Neural progenitor cell (in vitro differentiated cells): ENCODE measurements around the gene SIGLEC10. TPM values are rescaled to one million over a fixed set of nuclear protein-coding genes. Genes with fewer than 3 reads are reported as not detected.
A peak's percentile ranks its signal among the peaks of the same experiment; 100 is the strongest.

Experiments used
- DNase-seq: peaks from one replicate; pipeline ENCODE4 v3.0.0-alpha.2; 2016; ENCODE audit warnings: low spot score
- H2AFZ ChIP-seq: fragments of 200-600 bp; sonication (generic); replicated peaks from 2 replicates; pipeline ENCODE4 v1.6.1; 2016; ENCODE audit warnings: antibody characterized with exemption
- H3F3A ChIP-seq: fragments of 200-600 bp; sonication (generic); 2 replicates; pipeline ENCODE4 v1.6.1; 2016; ENCODE audit warnings: antibody characterized with exemption, low read depth
- H3K27ac ChIP-seq: fragments of 200-600 bp; sonication (generic); 2 replicates; pipeline ENCODE4 v1.5.1; 2016; ENCODE audit warnings: mild to moderate bottlenecking
- H3K27me3 ChIP-seq: fragments of 200-600 bp; sonication (generic); 2 replicates; pipeline ENCODE4 v1.6.1; 2016; ENCODE audit warnings: mild to moderate bottlenecking, moderate library complexity
- H3K36me3 ChIP-seq: fragments of 200-600 bp; sonication (generic); 2 replicates; pipeline ENCODE4 v1.5.1; 2016
- H3K4me1 ChIP-seq: fragments of 200-600 bp; sonication (generic); 2 replicates; pipeline ENCODE4 v1.6.1; 2016; ENCODE audit warnings: mixed run types
- H3K4me2 ChIP-seq: fragments of 200-600 bp; sonication (generic); 2 replicates; pipeline ENCODE4 v1.6.1; 2016
- H3K4me3 ChIP-seq: fragments of 200-600 bp; sonication (generic); 2 replicates; pipeline ENCODE4 v1.5.1; 2016
- H3K79me2 ChIP-seq: fragments of 200-600 bp; sonication (generic); 2 replicates; pipeline ENCODE4 v1.6.1; 2016; ENCODE audit warnings: low read depth
- H3K9ac ChIP-seq: fragments of 200-600 bp; sonication (generic); 2 replicates; pipeline ENCODE4 v1.6.1; 2016
- H3K9me3 ChIP-seq: fragments of 200-600 bp; sonication (generic); 2 replicates; pipeline ENCODE4 v1.5.1; 2016; ENCODE audit warnings: low read depth
- H4K20me1 ChIP-seq: fragments of 200-600 bp; sonication (generic); 2 replicates; pipeline ENCODE4 v1.6.1; 2016; ENCODE audit warnings: low read depth
- H3K27ac Mint-ChIP-seq: 3 replicates; pipeline ENCODE4 v1.8.0; 2021; ENCODE audit warnings: mixed read lengths
- H3K27me3 Mint-ChIP-seq: 2 replicates; pipeline ENCODE4 v1.8.0; 2022; ENCODE audit warnings: low read depth, mild to moderate bottlenecking, inconsistent platforms, moderate library complexity, mixed read lengths; ENCODE audit not compliant: insufficient read depth
- H3K36me3 Mint-ChIP-seq: 3 replicates; pipeline ENCODE4 v1.8.0; 2021; ENCODE audit warnings: mixed read lengths
- H3K4me1 Mint-ChIP-seq: 3 replicates; pipeline ENCODE4 v1.8.0; 2021; ENCODE audit warnings: mixed read lengths
- H3K4me3 Mint-ChIP-seq: 3 replicates; pipeline ENCODE4 v1.8.0; 2021; ENCODE audit warnings: mild to moderate bottlenecking, moderate library complexity, mixed read lengths
- H3K9me3 Mint-ChIP-seq: 3 replicates; pipeline ENCODE4 v1.8.0; 2020; ENCODE audit warnings: mixed read lengths
- CTCF ChIP-seq: fragments of 200-600 bp; sonication (generic); IDR thresholded peaks from 2 replicates; pipeline ENCODE4 v1.5.1; 2017; ENCODE audit warnings: antibody characterized with exemption, mild to moderate bottlenecking
- EZH2 ChIP-seq: fragments of 200-600 bp; sonication (generic); IDR thresholded peaks from 2 replicates; pipeline ENCODE4 v1.6.1; 2017; ENCODE audit warnings: antibody characterized with exemption, mild to moderate bottlenecking, moderate library complexity
- EZH2phosphoT487 ChIP-seq: fragments of 200-600 bp; sonication (generic); IDR thresholded peaks from 2 replicates; pipeline ENCODE4 v1.6.1; 2017; ENCODE audit warnings: antibody characterized with exemption
- total RNA-seq: library from RNA; depleted of rRNA; stranded (reverse); fragments of >200 nt; gene quantifications from 2 replicates; pipeline ENCODE4 v1.2.3, GENCODE V29; 2015; ENCODE audit warnings: low replicate concordance

Gene SIGLEC10
- total RNA-seq, 1 donor from 2014 or later: not detected

- H3K9ac ChIP-seq: no peak overlapping the region
- H3K4me2 ChIP-seq: no peak overlapping the region
- no peaks in the 10 kb centered on the region for H3F3A ChIP-seq
- no peak overlapping the region for H3K4me3 Mint-ChIP-seq
- no peak overlapping the region for H3K4me3 ChIP-seq
- H3K4me1 ChIP-seq: no peaks in the 10 kb centered on the region
- H3K4me1 Mint-ChIP-seq: no peaks in the 10 kb centered on the region
- H3K27ac Mint-ChIP-seq: no peak overlapping the region
- H3K27me3 ChIP-seq: no peaks in the 10 kb centered on the region
- DNase-seq: no peak
- no peaks in the 10 kb centered on the region for H3K36me3 Mint-ChIP-seq
- no peak overlapping the region for H2AFZ ChIP-seq
- H4K20me1 ChIP-seq: no peaks in the 10 kb centered on the region
- no peaks in the 10 kb centered on the region for H3K9me3 ChIP-seq
- peaks cover 2% of the 10 kb centered on the region for H3K9me3 Mint-ChIP-seq
- H3K27me3 Mint-ChIP-seq: peaks cover 8% of the 10 kb centered on the region
- H3K36me3 ChIP-seq: no peaks in the 10 kb centered on the region
- TF ChIP-seq EZH2: no peak
- no peaks in the 10 kb centered on the region for H3K79me2 ChIP-seq
- H3K27ac ChIP-seq: no peak overlapping the region
Measured at GRCh38 chr19:51440052-51440451, 22.6 kb upstream of the SIGLEC10 start.

GRCh38 chr19:51439021-51439465, 21.6 kb upstream of the SIGLEC10 start:
- no peaks in the 10 kb centered on the region for H3F3A ChIP-seq
- H3K9ac ChIP-seq: no peak overlapping the region
- no peaks in the 10 kb centered on the region for H3K4me1 Mint-ChIP-seq
- H3K36me3 ChIP-seq: no peaks in the 10 kb centered on the region
- no peak overlapping the region for H3K4me2 ChIP-seq
- H3K27me3 Mint-ChIP-seq: peaks cover 8% of the 10 kb centered on the region
- H3K27me3 ChIP-seq: no peaks in the 10 kb centered on the region
- H3K36me3 Mint-ChIP-seq: no peaks in the 10 kb centered on the region
- TF ChIP-seq EZH2: no peak
- TF ChIP-seq CTCF: peak; percentile 43
- H3K4me1 ChIP-seq: no peaks in the 10 kb centered on the region
- no peaks in the 10 kb centered on the region for H4K20me1 ChIP-seq
- DNase-seq: peak; percentile 26
- no peaks in the 10 kb centered on the region for H3K9me3 ChIP-seq
- H3K4me3 ChIP-seq: no peak overlapping the region
- H3K27ac ChIP-seq: no peak overlapping the region
- H3K9me3 Mint-ChIP-seq: peaks cover 2% of the 10 kb centered on the region
- H3K27ac Mint-ChIP-seq: no peak overlapping the region
- no peak overlapping the region for H2AFZ ChIP-seq
- no peaks in the 10 kb centered on the region for H3K79me2 ChIP-seq
- no peak overlapping the region for H3K4me3 Mint-ChIP-seq

- Mint-ChIP-seq H3K4me3 (no peak overlapping the region), H3K36me3 (no peaks in the 10 kb centered on the region), H3K4me1 (no peaks in the 10 kb centered on the region), H3K9me3 (no peaks in the 10 kb centered on the region), H3K27me3 (peaks cover 8% of the 10 kb centered on the region), H3K27ac (no peak overlapping the region)
- Histone ChIP-seq H3K9me3 (no peaks in the 10 kb centered on the region), H3K27me3 (peaks cover 7% of the 10 kb centered on the region), H3K4me3 (no peak overlapping the region), H3K9ac (no peak overlapping the region), H3F3A (no peaks in the 10 kb centered on the region), H4K20me1 (no peaks in the 10 kb centered on the region), H3K36me3 (no peaks in the 10 kb centered on the region), H3K4me2 (no peak overlapping the region), H3K4me1 (no peaks in the 10 kb centered on the region), H3K27ac (no peak overlapping the region), H3K79me2 (no peaks in the 10 kb centered on the region), H2AFZ (no peak overlapping the region)
- TF ChIP-seq EZH2phosphoT487 (no peak), EZH2 (no peak), CTCF (no peak)
- no peak for DNase-seq
Measured at GRCh38 chr19:51434456-51434855, 17.0 kb upstream of the SIGLEC10 start.

- TF ChIP-seq EZH2phosphoT487: no peak
- TF ChIP-seq EZH2: no peak
- no peak for TF ChIP-seq CTCF
- H3K4me3 ChIP-seq: no peak overlapping the region
- no peak overlapping the region for H3K4me2 ChIP-seq
- no peaks in the 10 kb centered on the region for H3K9me3 ChIP-seq
- H3F3A ChIP-seq: no peaks in the 10 kb centered on the region
- H2AFZ ChIP-seq: no peak overlapping the region
- H3K27ac ChIP-seq: no peak overlapping the region
- Mint-ChIP-seq H3K27me3 (peaks cover 4% of the 10 kb centered on the region), H3K4me3 (no peak overlapping the region), H3K27ac (no peak overlapping the region), H3K4me1 (no peaks in the 10 kb centered on the region), H3K36me3 (no peaks in the 10 kb centered on the region), H3K9me3 (no peaks in the 10 kb centered on the region)
- H3K9ac ChIP-seq: no peak overlapping the region
- no peak for DNase-seq
- H3K36me3 ChIP-seq: no peaks in the 10 kb centered on the region
- no peaks in the 10 kb centered on the region for H3K79me2 ChIP-seq
- H3K27me3 ChIP-seq: peaks cover 13% of the 10 kb centered on the region
- H4K20me1 ChIP-seq: no peaks in the 10 kb centered on the region
- H3K4me1 ChIP-seq: no peaks in the 10 kb centered on the region
Measured at GRCh38 chr19:51433043-51433442, 15.6 kb upstream of the SIGLEC10 start.
